GM12878 (cell line): Measurements from ENCODE around the gene CRYGN. TPM values are rescaled to one million over a fixed set of nuclear protein-coding genes. Genes with fewer than 3 reads are reported as not detected.

Experiments
- ATAC-seq: fragments of 200-7000 bp; cut with Tn5 transposase; 3 replicates; pipeline ENCODE4 v1.9.1; 2020; ENCODE audit warnings: mild to moderate bottlenecking, moderate library complexity
- BruUV-seq: library from RNA; stranded (reverse); fragments of 400-500 nt; replicated peaks from 2 replicates; lab custom pipeline; 2021; lab: Mats Ljungman, UMichigan
- CTCF ChIA-PET: fragments of 300-600 bp; sonication (Branson Sonifier 250); formaldehyde crosslinking; extraction: SDS; loops from one replicate; lab custom pipeline; 2021; ENCODE audit warnings: inconsistent platforms; lab: Yijun Ruan, JAX
- POLR2A ChIA-PET: fragments of 350-600 bp; formaldehyde crosslinking; extraction: SDS; loops from one replicate; lab custom pipeline; 2021; ENCODE audit warnings: inconsistent platforms; lab: Charles Lee
- RAD21 ChIA-PET: fragments of 300-600 bp; sonication (Branson Sonifier 250); formaldehyde crosslinking; loops from one replicate; lab custom pipeline; 2023; ENCODE audit warnings: antibody characterized with exemption; ENCODE audit not compliant: unreplicated experiment; lab: Charles Lee
- SMC1A ChIA-PET: fragments of 300-600 bp; sonication (Branson Sonifier 250); formaldehyde crosslinking; loops from one replicate; lab custom pipeline; 2023; ENCODE audit not compliant: unreplicated experiment, uncharacterized antibody; lab: Charles Lee
- DNase-seq: peaks from one replicate; pipeline ENCODE4 v3.0.0-alpha.2; 2011; ENCODE audit warnings: low read depth, low spot score
- FAIRE-seq: peaks from 3 replicates; lab custom pipeline; 2011; peaks lifted over from hg19 to GRCh38; lab: Jason Lieb, UNC
- H2AFZ ChIP-seq: 2 replicates; pipeline ENCODE4 v1.6.0; 2011; ENCODE audit warnings: low read depth, low read length, control low read depth; ENCODE audit not compliant: control insufficient read depth
- H3K27ac ChIP-seq: 2 replicates; pipeline ENCODE4 v1.5.1; 2011; ENCODE audit warnings: control low read depth; ENCODE audit not compliant: control insufficient read depth, insufficient read depth
- H3K27me3 ChIP-seq, 2 experiments: replicated peaks in 1 of 2; 2 replicates each; pipeline versions ENCODE4 v1.6.0 to v1.6.1; 2011; ENCODE audit warnings: low read length in 1 of 2; ENCODE audit not compliant: control insufficient read depth in 2 of 2, insufficient read depth in 2 of 2
- H3K36me3 ChIP-seq, 2 experiments: 2 replicates each; pipeline ENCODE4 v1.5.1; 2011; ENCODE audit warnings: low read length in 1 of 2; ENCODE audit not compliant: control insufficient read depth in 2 of 2, insufficient read depth in 2 of 2
- H3K4me1 ChIP-seq: 2 replicates; pipeline ENCODE4 v1.6.1; 2011; ENCODE audit warnings: mild to moderate bottlenecking, low read length, moderate library complexity, mixed read lengths; ENCODE audit not compliant: control insufficient read depth, insufficient read depth
- H3K4me2 ChIP-seq: 2 replicates; pipeline ENCODE4 v1.6.0; 2011; ENCODE audit warnings: control low read depth; ENCODE audit not compliant: control insufficient read depth, insufficient read depth
- H3K4me3 ChIP-seq: fragments of 200-600 bp; sonication (generic); 2 replicates; pipeline ENCODE4 v1.5.1; 2016
- H3K79me2 ChIP-seq: 2 replicates; pipeline ENCODE4 v1.6.0; 2011; ENCODE audit warnings: low read length; ENCODE audit not compliant: control insufficient read depth, insufficient read depth
- H3K9ac ChIP-seq: 2 replicates; pipeline ENCODE4 v1.8.0; 2011; ENCODE audit warnings: low read length, control low read depth, mixed read lengths; ENCODE audit not compliant: control insufficient read depth, insufficient read depth
- H3K9me3 ChIP-seq: replicated peaks from 3 replicates; pipeline ENCODE4 v1.5.1; 2011; ENCODE audit warnings: mild to moderate bottlenecking, low read length; ENCODE audit not compliant: control insufficient read depth, insufficient read depth
- H4K20me1 ChIP-seq: 2 replicates; pipeline ENCODE4 v1.6.0; 2011; ENCODE audit not compliant: control insufficient read depth, insufficient read depth
- DPF2 ChIP-seq: fragments of 450-650 bp; IDR thresholded peaks from 2 replicates; pipeline ENCODE4 v1.6.1; 2017; ENCODE audit warnings: mild to moderate bottlenecking
- PKNOX1 ChIP-seq: fragments of 450-650 bp; IDR thresholded peaks from 2 replicates; pipeline ENCODE4 v1.6.1; 2016; ENCODE audit warnings: mild to moderate bottlenecking
- RCOR1 ChIP-seq: conservative IDR thresholded peaks from 2 replicates; pipeline ENCODE4 v1.6.1; 2012; ENCODE audit warnings: low read depth, low read length, improper control_type of control experiment
- SIN3A ChIP-seq: IDR thresholded peaks from 2 replicates; pipeline ENCODE4 v1.6.1; 2012; ENCODE audit warnings: low read depth, low read length, improper control_type of control experiment
- TCF12 ChIP-seq: IDR thresholded peaks from 2 replicates; pipeline ENCODE4 v1.6.1; 2011; ENCODE audit warnings: low read depth, mild to moderate bottlenecking, low read length
- TCF7 ChIP-seq: IDR thresholded peaks from 2 replicates; pipeline ENCODE4 v1.6.1; 2014; ENCODE audit warnings: antibody characterized with exemption, borderline replicate concordance
- WGBS: methylation state at CpG from one replicate; pipeline ENCODE4 v1.1.6; 2016; ENCODE audit warnings: low lambda C conversion rate; ENCODE audit not compliant: insufficient replicate concordance, insufficient coverage; ENCODE audit errors: missing lambda C conversion rate; 5-methylcytosine and 5-hydroxymethylcytosine counted together
- in situ Hi-C: fragments of 300-500 bp; cut with MboI; formaldehyde crosslinking; loops from 9 replicates; pipeline ENCODE4 v1.14.3; 2018; ENCODE audit warnings: mixed read lengths
- intact Hi-C: fragments of 100-400 bp; cut with micrococcal nuclease; formaldehyde crosslinking; loops from one replicate; pipeline ENCODE4 v1.14.2; 2022; ENCODE audit not compliant: unreplicated experiment
- polyA plus RNA-seq, 11 experiments: library from polyadenylated mRNA; depleted of rRNA in 4 of 11; unstranded in 6 of 11; stranded (reverse) in 5 of 11; fragments of >200 nt; fragmentation: Nextera tagmentation in 4 of 11; fragmentation: Illumina TruSeq in 1 of 11; extraction: Ambion mirVana in 4 of 11; extraction: Trizol in 1 of 11; gene quantifications; 1 replicate in 1 of 11; 2 replicates in 10 of 11; pipeline versions ENCODE4 v1.2.1 to v1.2.3, GENCODE V29; 2011 to 2016; ENCODE audit warnings: inconsistent platforms in 2 of 11, missing spikeins in 2 of 11, low read depth in 1 of 11
- total RNA-seq, 4 experiments: library from RNA; depleted of rRNA in 3 of 4; stranded (reverse); fragments of >200 nt in 3 of 4; fragmentation: Illumina TruSeq in 1 of 4; extraction: Trizol in 1 of 4; gene quantifications; 2 replicates each; pipeline versions ENCODE4 v1.2.1 to v1.2.3, GENCODE V29; 2013 to 2021
- TF ChIP-seq, protein P1 (sequence below): fragments of 450-650 bp; IDR thresholded peaks from 2 replicates; pipeline ENCODE4 v1.6.1; 2016; ENCODE audit warnings: mild to moderate bottlenecking, moderate library complexity, borderline replicate concordance

CRYGN gene
- total and polyA plus RNA-seq, 10 of the 15 experiments (the other 5 are each of a cell fraction or from before 2014, with no cell fraction given) = not detected

- no TSS peak for BruUV-seq
- Histone ChIP-seq H3K79me2 (no peaks in the 10 kb centered on the region), H3K9me3 (no peaks in the 10 kb centered on the region), H3K4me3 (no peak overlapping the region), H4K20me1 (no peaks in the 10 kb centered on the region), H3K4me1 (peaks cover 22% of the 10 kb centered on the region), H2AFZ (no peak overlapping the region), H3K27me3 (no peaks in the 10 kb centered on the region; a peak in 1 of 4 replicates), H3K4me2 (peak overlapping the region; percentile 49; the same call in 1 of the 2 replicates), H3K36me3 (no peaks in the 10 kb centered on the region), H3K27ac (no peak overlapping the region), H3K9ac (no peak overlapping the region)
- intact Hi-C loops (no loop called here), in situ Hi-C loops (no loop called here)
- POLR2A ChIA-PET = no interaction called here
- TF ChIP-seq SIN3A (no peak), PKNOX1 (no peak), TCF7 (no peak), DPF2 (no peak), RCOR1 (no peak), TCF12 (no peak)
- TF ChIP-seq, protein P1, sequence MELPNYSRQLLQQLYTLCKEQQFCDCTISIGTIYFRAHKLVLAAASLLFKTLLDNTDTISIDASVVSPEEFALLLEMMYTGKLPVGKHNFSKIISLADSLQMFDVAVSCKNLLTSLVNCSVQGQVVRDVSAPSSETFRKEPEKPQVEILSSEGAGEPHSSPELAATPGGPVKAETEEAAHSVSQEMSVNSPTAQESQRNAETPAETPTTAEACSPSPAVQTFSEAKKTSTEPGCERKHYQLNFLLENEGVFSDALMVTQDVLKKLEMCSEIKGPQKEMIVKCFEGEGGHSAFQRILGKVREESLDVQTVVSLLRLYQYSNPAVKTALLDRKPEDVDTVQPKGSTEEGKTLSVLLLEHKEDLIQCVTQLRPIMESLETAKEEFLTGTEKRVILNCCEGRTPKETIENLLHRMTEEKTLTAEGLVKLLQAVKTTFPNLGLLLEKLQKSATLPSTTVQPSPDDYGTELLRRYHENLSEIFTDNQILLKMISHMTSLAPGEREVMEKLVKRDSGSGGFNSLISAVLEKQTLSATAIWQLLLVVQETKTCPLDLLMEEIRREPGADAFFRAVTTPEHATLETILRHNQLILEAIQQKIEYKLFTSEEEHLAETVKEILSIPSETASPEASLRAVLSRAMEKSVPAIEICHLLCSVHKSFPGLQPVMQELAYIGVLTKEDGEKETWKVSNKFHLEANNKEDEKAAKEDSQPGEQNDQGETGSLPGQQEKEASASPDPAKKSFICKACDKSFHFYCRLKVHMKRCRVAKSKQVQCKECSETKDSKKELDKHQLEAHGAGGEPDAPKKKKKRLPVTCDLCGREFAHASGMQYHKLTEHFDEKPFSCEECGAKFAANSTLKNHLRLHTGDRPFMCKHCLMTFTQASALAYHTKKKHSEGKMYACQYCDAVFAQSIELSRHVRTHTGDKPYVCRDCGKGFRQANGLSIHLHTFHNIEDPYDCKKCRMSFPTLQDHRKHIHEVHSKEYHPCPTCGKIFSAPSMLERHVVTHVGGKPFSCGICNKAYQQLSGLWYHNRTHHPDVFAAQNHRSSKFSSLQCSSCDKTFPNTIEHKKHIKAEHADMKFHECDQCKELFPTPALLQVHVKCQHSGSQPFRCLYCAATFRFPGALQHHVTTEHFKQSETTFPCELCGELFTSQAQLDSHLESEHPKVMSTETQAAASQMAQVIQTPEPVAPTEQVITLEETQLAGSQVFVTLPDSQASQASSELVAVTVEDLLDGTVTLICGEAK = no peak
- 68% methylated on average over 5 of the region's 5 CpGs for WGBS
- no peak for FAIRE-seq
- ATAC-seq = no peak; the same call in 2 of the 3 replicates
- SMC1A ChIA-PET = no interaction called here
- RAD21 ChIA-PET = no interaction called here
- no peak for DNase-seq
- CTCF ChIA-PET = no interaction called here
Measured at GRCh38 chr7:151429237-151429559, 10.7 kb downstream of the CRYGN start.
